Measurements from ENCODE around the gene SHB. TPM values are rescaled to one million over a fixed set of nuclear protein-coding genes. Genes with fewer than 3 reads are reported as not detected.
A peak's percentile ranks its signal among the peaks of the same experiment; 100 is the strongest.

Gene SHB
- total and polyA plus RNA-seq, 2 of the 13 experiments (the other 11 are each of a cell fraction or from before 2014, with no cell fraction given): 19.4 to 20.7 TPM

GRCh38 chr9:38059233-38059936, 9.6 kb downstream of the SHB start (continued):
- TF ChIP-seq HNRNPL (IDR thresholded peaks at IDR 0.05; ENCODE audit: low read depth, low read length) (0 out of 2 replicates have a peak, but pooled peaks have one; percentile 24), ZBTB44 (CRISPR knock-in tag; IDR thresholded peaks at IDR 0.05) (no peak), MIXL1 (CRISPR knock-in tag; IDR thresholded peaks at IDR 0.05) (peak; percentile 69; the same call in 1 of the 2 replicates), MTA3 (CRISPR knock-in tag; IDR thresholded peaks at IDR 0.05) (no peak), CREM (IDR thresholded peaks at IDR 0.05) (peak; percentile 71; the same call in 1 of the 2 replicates), CREM (CRISPR knock-in tag; IDR thresholded peaks at IDR 0.05) (no peak), PHF8 (CRISPR knock-in tag; IDR thresholded peaks at IDR 0.05) (0 out of 2 replicates have a peak, but pooled peaks have one; percentile 19), ZNF292 (CRISPR knock-in tag; IDR thresholded peaks at IDR 0.05; ENCODE audit: borderline replicate concordance, low read depth) (peak; percentile 87; the same call in 1 of the 2 replicates), ZNF772 (CRISPR knock-in tag; IDR thresholded peaks at IDR 0.05) (0 out of 2 replicates have a peak, but pooled peaks have one; percentile 41), U2AF1 (optimal IDR thresholded peaks at IDR 0.05; ENCODE audit: low read depth, low read length) (no peak), JUND (CRISPR knock-in tag; IDR thresholded peaks at IDR 0.05) (0 out of 2 replicates have a peak, but pooled peaks have one; percentile 65), HDAC6 (IDR thresholded peaks at IDR 0.05; ENCODE audit: low read depth, low read length) (no peak), HBP1 (CRISPR knock-in tag; IDR thresholded peaks at IDR 0.05; ENCODE audit: low read depth) (no peak), KMT2B (CRISPR knock-in tag; IDR thresholded peaks at IDR 0.05) (0 out of 2 replicates have a peak, but pooled peaks have one; percentile 52), ATF7-NPFF (CRISPR knock-in tag; IDR thresholded peaks at IDR 0.05; ENCODE audit: low read depth) (no peak), UBTF (CRISPR knock-in tag; IDR thresholded peaks at IDR 0.05) (0 out of 2 replicates have a peak, but pooled peaks have one; percentile 58), MEF2D (CRISPR knock-in tag; IDR thresholded peaks at IDR 0.05) (peak; percentile 90), ZBTB43 (CRISPR knock-in tag; conservative IDR thresholded peaks at IDR 0.05) (peak; percentile 68), TBX2 (CRISPR knock-in tag; IDR thresholded peaks at IDR 0.05; ENCODE audit: borderline replicate concordance) (peak; percentile 90), ELF4 (CRISPR knock-in tag; IDR thresholded peaks at IDR 0.05; ENCODE audit: borderline replicate concordance) (no peak), ZNF841 (CRISPR knock-in tag; IDR thresholded peaks at IDR 0.05; ENCODE audit: borderline replicate concordance) (no peak), ZNF510 (CRISPR knock-in tag; IDR thresholded peaks at IDR 0.05; ENCODE audit: low read depth) (no peak), RFX1 (IDR thresholded peaks at IDR 0.05) (no peak), ZNF264 (CRISPR knock-in tag; IDR thresholded peaks at IDR 0.05) (peak; percentile 86), GATAD1 (CRISPR knock-in tag; IDR thresholded peaks at IDR 0.05) (0 out of 2 replicates have a peak, but pooled peaks have one; percentile 62), SMARCC2 (IDR thresholded peaks at IDR 0.05) (no peak)

Measured in HepG2 (cell line).